ENCODE measurements around the gene HS6ST3.

GRCh38 chr13:96397807-96398206 lies 307.9 kb downstream of the HS6ST3 start:
- TF ChIP-seq EZH2 (IDR thresholded peaks at IDR 0.05; ENCODE audit: low read length, missing control alignments): no peak
- TF ChIP-seq, protein P1, sequence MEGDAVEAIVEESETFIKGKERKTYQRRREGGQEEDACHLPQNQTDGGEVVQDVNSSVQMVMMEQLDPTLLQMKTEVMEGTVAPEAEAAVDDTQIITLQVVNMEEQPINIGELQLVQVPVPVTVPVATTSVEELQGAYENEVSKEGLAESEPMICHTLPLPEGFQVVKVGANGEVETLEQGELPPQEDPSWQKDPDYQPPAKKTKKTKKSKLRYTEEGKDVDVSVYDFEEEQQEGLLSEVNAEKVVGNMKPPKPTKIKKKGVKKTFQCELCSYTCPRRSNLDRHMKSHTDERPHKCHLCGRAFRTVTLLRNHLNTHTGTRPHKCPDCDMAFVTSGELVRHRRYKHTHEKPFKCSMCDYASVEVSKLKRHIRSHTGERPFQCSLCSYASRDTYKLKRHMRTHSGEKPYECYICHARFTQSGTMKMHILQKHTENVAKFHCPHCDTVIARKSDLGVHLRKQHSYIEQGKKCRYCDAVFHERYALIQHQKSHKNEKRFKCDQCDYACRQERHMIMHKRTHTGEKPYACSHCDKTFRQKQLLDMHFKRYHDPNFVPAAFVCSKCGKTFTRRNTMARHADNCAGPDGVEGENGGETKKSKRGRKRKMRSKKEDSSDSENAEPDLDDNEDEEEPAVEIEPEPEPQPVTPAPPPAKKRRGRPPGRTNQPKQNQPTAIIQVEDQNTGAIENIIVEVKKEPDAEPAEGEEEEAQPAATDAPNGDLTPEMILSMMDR (conservative IDR thresholded peaks at IDR 0.05 in 1 of 2, IDR thresholded peaks at IDR 0.05 in 1 of 2; ENCODE audit: low read depth in 1 of 2, low read length in 2 of 2): no peak
